GM12864 (cell line): Measurements from ENCODE around the gene EXOC3L4.

Source experiments
- DNase-seq: peaks from one replicate; pipeline ENCODE4 v3.0.0-alpha.2; 2011; ENCODE audit warnings: low read depth
- H3K4me3 ChIP-seq: 2 replicates; pipeline ENCODE4 v1.5.1; 2011; ENCODE audit warnings: mild to moderate bottlenecking, low read depth, low read length, control low read depth
- TF ChIP-seq, protein P1 (sequence below): IDR thresholded peaks from 2 replicates; pipeline ENCODE4 v1.5.1; 2011; ENCODE audit warnings: low read depth, mild to moderate bottlenecking, moderate library complexity, low read length, control low read depth, inconsistent platforms; ENCODE audit errors: missing control alignments

Gene EXOC3L4

DNA sequence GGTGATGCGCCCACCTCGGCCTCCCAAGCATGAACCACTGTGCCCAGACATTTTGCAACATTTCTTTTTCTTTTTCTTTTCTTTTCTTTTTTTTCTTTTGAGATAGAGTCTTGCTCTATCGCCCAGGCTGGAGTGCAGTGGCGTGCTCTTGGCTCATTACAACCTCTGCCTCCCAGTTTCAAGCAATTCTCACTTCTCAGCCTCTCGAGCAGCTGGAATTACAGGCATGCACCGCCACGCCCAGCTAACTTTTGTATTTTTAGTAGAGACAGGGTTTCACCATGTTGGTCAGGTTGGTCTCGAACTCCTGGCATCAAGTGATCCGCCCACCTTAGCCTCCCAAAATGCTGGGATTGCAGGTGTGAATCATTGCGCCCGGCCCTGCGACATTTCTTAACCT is 29.5 kb upstream of the EXOC3L4 start:
- TF ChIP-seq, protein P1, sequence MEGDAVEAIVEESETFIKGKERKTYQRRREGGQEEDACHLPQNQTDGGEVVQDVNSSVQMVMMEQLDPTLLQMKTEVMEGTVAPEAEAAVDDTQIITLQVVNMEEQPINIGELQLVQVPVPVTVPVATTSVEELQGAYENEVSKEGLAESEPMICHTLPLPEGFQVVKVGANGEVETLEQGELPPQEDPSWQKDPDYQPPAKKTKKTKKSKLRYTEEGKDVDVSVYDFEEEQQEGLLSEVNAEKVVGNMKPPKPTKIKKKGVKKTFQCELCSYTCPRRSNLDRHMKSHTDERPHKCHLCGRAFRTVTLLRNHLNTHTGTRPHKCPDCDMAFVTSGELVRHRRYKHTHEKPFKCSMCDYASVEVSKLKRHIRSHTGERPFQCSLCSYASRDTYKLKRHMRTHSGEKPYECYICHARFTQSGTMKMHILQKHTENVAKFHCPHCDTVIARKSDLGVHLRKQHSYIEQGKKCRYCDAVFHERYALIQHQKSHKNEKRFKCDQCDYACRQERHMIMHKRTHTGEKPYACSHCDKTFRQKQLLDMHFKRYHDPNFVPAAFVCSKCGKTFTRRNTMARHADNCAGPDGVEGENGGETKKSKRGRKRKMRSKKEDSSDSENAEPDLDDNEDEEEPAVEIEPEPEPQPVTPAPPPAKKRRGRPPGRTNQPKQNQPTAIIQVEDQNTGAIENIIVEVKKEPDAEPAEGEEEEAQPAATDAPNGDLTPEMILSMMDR, result no peak
- H3K4me3 ChIP-seq, result no peak overlapping the region
- no peak for DNase-seq

DNA sequence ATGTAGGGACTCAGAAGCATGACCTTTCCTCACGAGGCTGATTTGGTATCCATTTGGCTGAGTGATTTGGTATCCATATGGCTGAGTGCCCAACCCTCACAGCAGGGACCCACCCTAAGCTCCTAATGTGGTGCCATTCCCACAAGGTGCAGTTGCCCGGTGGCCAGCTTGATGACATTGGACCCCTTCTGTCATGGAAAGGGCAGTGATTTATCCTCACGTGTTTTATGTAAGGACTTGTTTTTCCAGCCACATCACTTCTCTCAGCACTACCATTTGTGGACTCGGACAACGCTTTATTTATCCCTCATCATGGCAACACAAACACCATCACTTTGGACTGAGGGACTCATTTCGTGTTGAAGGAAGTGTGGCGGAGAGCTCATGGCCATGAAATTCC is 28.7 kb upstream of the EXOC3L4 start:
- DNase-seq, result no peak
- no peak overlapping the region for H3K4me3 ChIP-seq
- TF ChIP-seq, protein P1, result no peak

DNA sequence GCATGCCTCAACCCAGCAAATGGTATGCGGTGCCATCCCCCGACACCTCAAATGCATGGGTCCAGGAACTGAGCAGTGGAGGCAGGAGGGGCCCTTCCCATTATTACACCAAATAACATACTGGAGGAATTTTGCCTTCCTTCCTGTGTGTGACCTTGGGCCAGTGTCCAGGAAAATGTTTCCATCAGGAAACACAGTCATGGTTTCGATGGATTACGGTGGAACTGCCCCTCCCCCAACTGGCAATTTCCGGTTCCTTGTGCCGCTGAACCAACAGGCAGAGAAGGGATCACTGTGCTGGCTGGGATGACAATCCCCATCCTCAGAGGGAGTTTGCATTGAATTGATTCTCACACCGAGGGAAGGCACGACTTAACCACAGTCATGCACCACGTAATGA is 28.1 kb upstream of the EXOC3L4 start:
- no peak overlapping the region for H3K4me3 ChIP-seq
- no peak for DNase-seq
- TF ChIP-seq, protein P1, result no peak

DNA sequence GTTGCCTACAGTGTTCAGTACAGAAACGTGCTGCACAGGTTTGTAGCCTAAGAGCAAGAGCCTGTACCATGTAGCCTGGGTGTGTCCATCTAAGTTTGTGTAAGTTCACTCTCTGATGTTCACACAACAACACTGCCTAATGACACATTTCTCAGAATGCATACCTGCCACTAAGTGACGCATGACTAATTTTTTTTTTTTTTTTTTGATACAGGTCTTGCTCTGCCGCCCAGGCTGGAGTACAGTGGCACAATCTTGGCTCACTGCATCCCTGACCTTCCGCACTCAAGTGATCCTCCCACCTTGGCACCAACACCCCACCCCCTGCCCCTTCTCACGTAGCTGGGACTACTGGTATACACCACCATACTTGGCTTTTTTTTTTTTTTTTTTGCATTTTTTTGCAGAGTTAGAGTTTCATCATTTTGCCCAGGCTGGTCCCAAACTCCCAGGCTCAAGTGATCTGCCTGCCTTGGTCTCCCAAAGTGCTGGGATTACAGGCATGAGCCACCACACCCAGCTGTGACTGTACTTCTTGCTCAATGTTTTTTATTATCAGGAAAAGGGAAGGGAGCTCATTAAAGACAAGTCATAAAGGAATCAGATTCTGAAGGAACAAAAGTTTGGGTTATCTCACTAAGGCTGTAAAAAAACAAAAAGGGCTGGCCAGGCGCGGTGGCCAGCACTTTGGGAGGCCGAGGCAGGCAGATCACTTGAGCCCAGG is 27.1 kb upstream of the EXOC3L4 start:
- no peak overlapping the region for H3K4me3 ChIP-seq
- no peak for DNase-seq
- TF ChIP-seq, protein P1, result no peak

DNA sequence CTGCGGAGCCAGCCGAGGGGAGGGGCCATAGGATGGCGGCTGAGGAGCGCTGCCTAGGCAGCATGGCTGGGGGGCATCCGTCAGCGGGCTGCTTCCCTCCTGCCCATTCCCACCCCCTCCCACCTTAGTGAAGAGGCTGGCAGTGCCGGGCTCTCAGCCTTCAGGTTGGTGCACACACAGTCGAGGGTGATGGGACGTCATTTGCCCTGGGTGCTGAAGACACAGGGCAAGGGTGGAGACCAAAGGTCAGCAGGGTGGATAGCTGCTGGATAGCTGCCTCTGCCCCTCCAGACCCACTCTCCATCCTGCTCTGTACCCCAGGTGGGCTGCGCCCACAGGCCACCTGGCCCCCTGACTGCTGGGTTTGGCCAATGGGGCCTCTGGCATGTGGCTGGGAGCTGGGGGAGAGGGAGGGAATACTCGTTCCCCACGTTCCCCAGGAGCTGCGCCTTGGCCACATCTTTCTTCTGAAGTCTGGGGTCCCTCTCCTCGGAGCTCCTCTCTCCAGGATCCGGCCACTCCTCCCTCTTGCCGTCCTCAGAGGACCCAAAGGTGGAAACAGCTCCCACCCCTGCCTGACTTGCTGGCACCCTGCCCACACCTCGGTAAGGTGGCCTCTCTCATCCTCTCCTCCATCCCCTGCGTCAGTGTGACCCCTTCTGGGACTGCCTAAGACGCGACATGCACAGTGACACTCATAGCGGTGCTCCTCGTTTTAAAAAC is 26.0 kb upstream of the EXOC3L4 start:
- H3K4me3 ChIP-seq, result no peak overlapping the region
- TF ChIP-seq, protein P1, result no peak
- DNase-seq, result no peak

DNA sequence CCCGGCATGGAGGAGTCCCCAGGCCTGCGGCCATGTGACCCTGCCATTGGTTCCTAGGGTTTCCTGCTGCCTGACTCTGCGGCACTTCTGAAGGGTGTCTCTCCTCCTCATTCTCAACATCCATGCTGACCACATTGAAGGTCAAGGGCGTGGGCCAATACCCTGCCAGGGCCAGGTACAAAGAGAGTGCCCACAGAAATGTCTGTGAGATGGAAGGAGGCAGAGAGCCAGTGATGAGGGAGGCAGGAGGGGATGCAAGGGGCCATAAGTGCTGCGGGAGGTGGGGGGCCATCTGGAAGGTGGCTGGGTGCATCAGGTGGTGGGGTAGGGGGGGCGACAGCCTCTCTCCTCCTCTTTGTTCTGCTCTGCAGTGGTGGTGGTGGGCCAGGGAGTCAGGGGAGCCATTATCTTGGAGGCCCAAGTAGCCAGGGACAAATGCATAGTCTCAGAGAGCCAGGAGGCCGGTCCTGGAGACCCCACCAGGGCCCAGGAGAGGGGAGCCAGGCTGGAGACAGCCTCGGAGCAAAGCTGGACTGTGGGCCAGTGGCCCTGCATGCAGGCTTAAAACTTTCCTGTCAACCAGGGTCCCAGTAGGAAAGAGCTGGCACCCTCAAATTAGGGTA is 24.2 kb upstream of the EXOC3L4 start:
- TF ChIP-seq, protein P1, result no peak
- DNase-seq, result no peak
- H3K4me3 ChIP-seq, result no peak overlapping the region
